DND-41 (cell line): Measurements from ENCODE around the gene ARHGDIB.

Experiments
- EZH2 ChIP-seq: IDR thresholded peaks from 3 replicates; pipeline ENCODE4 v1.6.1; 2012; ENCODE audit warnings: borderline replicate concordance, low read depth, mild to moderate bottlenecking, moderate library complexity, low read length, inconsistent platforms; ENCODE audit not compliant: severe bottlenecking
- TF ChIP-seq, protein P1 (sequence below): IDR thresholded peaks from 2 replicates; pipeline ENCODE4 v1.5.1; 2012; ENCODE audit warnings: borderline replicate concordance, low read length, moderate library complexity, mild to moderate bottlenecking; ENCODE audit not compliant: poor library complexity, severe bottlenecking; ENCODE audit errors: extremely low read depth

DNA sequence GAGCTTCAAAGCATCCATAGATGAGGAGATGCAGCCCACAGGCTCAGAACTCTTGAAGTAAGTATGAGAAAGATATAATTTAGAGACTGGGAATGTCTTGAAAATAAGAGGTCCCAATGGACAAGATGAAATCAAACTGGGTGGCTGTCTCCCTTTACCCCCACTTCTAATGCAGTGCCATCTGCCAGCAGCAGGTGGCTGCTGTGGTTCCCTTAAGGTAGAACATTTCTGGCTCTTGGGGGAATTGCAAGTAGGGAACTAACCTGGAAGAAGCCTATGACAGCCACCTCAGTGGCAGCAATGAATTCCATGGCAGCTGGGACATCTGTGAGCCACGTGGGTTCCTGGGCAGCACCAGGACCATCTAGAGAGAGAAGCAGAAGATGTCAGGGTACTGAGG lies 23.7 kb downstream of the ARHGDIB start:
- TF ChIP-seq, protein P1, sequence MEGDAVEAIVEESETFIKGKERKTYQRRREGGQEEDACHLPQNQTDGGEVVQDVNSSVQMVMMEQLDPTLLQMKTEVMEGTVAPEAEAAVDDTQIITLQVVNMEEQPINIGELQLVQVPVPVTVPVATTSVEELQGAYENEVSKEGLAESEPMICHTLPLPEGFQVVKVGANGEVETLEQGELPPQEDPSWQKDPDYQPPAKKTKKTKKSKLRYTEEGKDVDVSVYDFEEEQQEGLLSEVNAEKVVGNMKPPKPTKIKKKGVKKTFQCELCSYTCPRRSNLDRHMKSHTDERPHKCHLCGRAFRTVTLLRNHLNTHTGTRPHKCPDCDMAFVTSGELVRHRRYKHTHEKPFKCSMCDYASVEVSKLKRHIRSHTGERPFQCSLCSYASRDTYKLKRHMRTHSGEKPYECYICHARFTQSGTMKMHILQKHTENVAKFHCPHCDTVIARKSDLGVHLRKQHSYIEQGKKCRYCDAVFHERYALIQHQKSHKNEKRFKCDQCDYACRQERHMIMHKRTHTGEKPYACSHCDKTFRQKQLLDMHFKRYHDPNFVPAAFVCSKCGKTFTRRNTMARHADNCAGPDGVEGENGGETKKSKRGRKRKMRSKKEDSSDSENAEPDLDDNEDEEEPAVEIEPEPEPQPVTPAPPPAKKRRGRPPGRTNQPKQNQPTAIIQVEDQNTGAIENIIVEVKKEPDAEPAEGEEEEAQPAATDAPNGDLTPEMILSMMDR: peak; percentile 57
- no peak for TF ChIP-seq EZH2
